Nephron (organoid): ENCODE measurements around the gene TP53INP2.

ENCODE experiments used
- H3K27ac Mint-ChIP-seq, 3 experiments: 2 replicates each; pipeline ENCODE4 v1.8.0; 2020; ENCODE audit warnings: mixed read lengths in 3 of 3, mild to moderate bottlenecking in 2 of 3, moderate library complexity in 1 of 3
- H3K27me3 Mint-ChIP-seq: 2 replicates; pipeline ENCODE4 v1.8.0; 2021; ENCODE audit warnings: low read depth, mild to moderate bottlenecking, moderate library complexity, mixed read lengths
- H3K36me3 Mint-ChIP-seq: 2 replicates; pipeline ENCODE4 v1.8.0; 2020; ENCODE audit warnings: low read depth, mixed read lengths
- H3K4me1 Mint-ChIP-seq: 2 replicates; pipeline ENCODE4 v1.8.0; 2020; ENCODE audit warnings: mixed read lengths
- H3K4me3 Mint-ChIP-seq, 3 experiments: 2 replicates each; pipeline ENCODE4 v1.8.0; 2020; ENCODE audit warnings: mild to moderate bottlenecking in 3 of 3, mixed read lengths in 3 of 3, moderate library complexity in 2 of 3
- H3K9me3 Mint-ChIP-seq: 2 replicates; pipeline ENCODE4 v1.8.0; 2020; ENCODE audit warnings: mixed read lengths
- CTCF ChIP-seq, 3 experiments: fragments of 200-600 bp; sonication (generic); IDR thresholded peaks; one replicate each; pipeline ENCODE4 v1.5.0; 2021; ENCODE audit warnings: antibody characterized with exemption in 3 of 3; ENCODE audit not compliant: unreplicated experiment in 3 of 3

The TP53INP2 gene

GRCh38 chr20:34755367-34755766 lies 51.2 kb downstream of the TP53INP2 start:
- Mint-ChIP-seq H3K36me3 (peaks cover 68% of the 10 kb centered on the region), H3K27ac (no peak overlapping the region), H3K9me3 (no peaks in the 10 kb centered on the region), H3K27me3 (no peaks in the 10 kb centered on the region), H3K4me1 (no peaks in the 10 kb centered on the region), H3K4me3 (no peak overlapping the region)
- TF ChIP-seq CTCF (IDR thresholded peaks at IDR 0.05; ENCODE audit: unreplicated experiment in 3 of 3), result no peak

- H3K27ac Mint-ChIP-seq, result no peak overlapping the region
- H3K4me3 Mint-ChIP-seq, result no peak overlapping the region
- no peaks in the 10 kb centered on the region for H3K4me1 Mint-ChIP-seq
- H3K27me3 Mint-ChIP-seq, result no peaks in the 10 kb centered on the region
- peaks cover 70% of the 10 kb centered on the region for H3K36me3 Mint-ChIP-seq
- no peaks in the 10 kb centered on the region for H3K9me3 Mint-ChIP-seq
- TF ChIP-seq CTCF (IDR thresholded peaks at IDR 0.05; ENCODE audit: unreplicated experiment in 3 of 3), result no peak
Measured at GRCh38 chr20:34762031-34762555, 57.9 kb downstream of the TP53INP2 start.
